Measurements from ENCODE around the gene ZBTB16.

- TF ChIP-seq POLR2AphosphoS5 (IDR thresholded peaks at IDR 0.05): peak in 1 of 3 donors; percentile 18
- TF ChIP-seq POLR2A (IDR thresholded peaks at IDR 0.05): no peak
These were observed 123.6 kb downstream of the ZBTB16 start for GRCh38 chr11:114183044-114183511.
